ENCODE measurements around the gene EPS8L3. TPM values are rescaled to one million over a fixed set of nuclear protein-coding genes. Genes with fewer than 3 reads are reported as not detected.
A peak's percentile ranks its signal among the peaks of the same experiment; 100 is the strongest.
"Not testable (repeated sequence)": the region's sequence is repeated elsewhere in the genome, so short reads cannot be mapped to it uniquely, and the experiment has no call there.

EPS8L3 gene
- total RNA-seq, 2 donors from 2014 or later = 327 to 349 TPM

- ATAC-seq (no peak), DNase-seq (peak; percentile 6 to 23)
- intact Hi-C loops (cut with DNase I, micrococcal nuclease) = loop anchor here (5.0 to 10.0 kb wide), 2 partner anchors 126 to 128 kb away; no protein-coding TSS in a partner anchor
Observed at GRCh38 chr1:109770331-109771095, 6.8 kb upstream of the EPS8L3 start.

DNA sequence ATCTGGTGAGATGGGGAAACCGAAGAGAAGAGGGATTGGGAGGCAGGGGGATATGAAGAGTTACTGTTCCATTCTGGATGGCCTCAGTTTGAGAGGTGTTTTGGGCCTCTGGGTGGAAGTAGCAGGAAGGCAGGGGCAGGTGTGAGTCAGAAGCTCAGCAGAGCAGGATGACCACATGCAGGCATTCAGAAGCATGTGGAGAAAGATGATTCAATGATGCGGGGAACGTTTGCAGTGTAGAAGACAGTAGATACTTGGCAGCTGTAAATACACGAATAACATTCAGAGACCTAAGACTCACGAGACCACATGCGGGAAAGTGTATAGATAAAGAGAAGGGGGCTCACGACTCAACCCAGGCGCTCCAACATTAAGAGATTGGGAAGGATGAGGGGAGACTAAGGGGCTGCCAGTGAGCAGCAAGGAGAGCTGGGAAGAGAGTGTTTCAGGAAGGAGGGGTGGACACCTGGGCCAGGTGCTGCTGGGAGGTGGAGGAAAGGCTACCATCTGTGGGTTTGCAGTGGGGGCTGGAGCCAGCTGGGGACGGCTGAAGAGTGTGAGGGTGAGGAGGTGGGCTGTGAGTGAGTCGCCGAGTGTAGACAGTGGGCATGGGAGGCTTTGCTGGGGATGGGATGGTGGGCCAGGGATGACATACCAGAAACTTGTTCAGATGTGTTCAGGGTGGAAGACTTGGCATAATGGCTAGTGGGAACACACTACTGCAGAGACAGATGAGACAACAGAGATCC, 5.8 kb upstream of the EPS8L3 start:
- DNase-seq = peak; percentile 2 to 8
- no peak for ATAC-seq
- intact Hi-C loops (cut with DNase I, micrococcal nuclease) = loop anchor here (5.0 to 10.0 kb wide), 2 partner anchors 125 to 127 kb away; no protein-coding TSS in a partner anchor

DNA sequence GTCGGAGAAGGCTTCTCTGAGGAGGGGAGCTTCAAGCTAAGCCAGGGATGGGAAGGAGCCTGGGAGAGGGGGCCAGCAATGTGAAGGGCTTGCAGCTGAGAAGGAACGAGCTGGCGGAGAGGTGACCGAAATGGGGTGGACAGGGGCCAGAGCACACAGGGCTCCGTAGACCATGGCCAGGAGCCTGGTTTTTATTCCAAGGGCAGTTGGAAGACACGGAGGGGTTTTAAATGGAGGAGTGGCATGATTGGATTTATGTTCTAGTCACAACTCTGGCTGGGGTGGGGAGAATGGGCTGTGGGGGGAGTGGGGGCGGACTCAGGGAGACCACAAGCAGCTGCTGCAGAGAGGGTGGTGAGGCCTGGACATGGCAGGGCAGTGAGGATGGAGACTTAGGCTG, 5.1 kb upstream of the EPS8L3 start:
- ATAC-seq (no peak), DNase-seq (peak in 1 of 2 donors; percentile 23)
- intact Hi-C loops (cut with DNase I, micrococcal nuclease) = no loop called here

DNA sequence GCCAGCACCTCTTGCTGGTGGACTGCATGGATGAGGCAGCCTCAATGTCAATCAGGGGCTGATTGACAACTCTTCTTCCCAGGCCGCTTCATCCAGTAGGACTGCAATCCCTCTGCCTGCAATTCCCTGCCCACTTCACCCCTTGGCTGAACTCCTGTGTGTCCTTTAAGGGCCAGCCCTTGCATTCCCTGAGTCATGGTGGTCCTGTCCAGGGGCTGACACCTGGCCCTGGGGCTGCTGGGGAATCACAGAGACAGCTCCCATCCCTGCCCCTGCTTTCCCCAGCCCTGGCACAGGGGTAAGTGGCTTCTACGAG, 4.6 kb upstream of the EPS8L3 start:
- intact Hi-C loops (cut with DNase I, micrococcal nuclease) = no loop called here
- DNase-seq (peak in 1 of 2 donors; percentile 13), ATAC-seq (no peak)

DNA sequence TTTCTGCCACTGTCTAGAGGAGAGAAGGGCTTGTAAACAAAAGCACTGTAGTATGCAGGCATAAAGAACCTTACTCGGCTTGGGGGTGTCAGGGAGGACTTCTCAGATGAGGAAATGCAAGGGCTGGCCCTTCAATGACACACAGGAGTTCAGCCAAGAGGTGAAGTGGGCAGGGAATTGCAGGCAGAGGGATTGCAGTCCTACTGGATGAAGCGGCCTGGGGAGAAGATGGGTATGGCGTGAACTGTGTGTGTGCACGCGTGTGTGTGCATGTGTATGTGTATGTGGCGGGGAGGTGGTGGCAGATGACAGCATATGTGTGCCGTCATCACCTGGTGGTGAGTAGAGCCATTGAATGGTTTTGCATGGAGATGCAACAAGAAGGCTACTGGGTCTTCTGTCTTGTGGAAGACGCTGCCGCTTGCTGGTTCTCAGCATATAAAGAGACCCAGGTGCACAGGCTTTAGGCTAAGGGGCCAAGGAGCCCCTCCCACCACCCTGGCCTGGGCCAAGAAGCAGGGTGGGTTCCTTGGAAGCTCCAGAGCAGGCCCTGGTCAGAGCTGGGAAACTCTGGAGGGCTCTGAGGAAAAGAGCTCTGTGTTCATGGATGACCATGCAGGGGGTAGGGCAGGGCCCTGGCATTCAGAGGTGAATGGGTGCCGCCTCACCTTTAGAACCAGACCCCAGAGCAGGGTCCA, 4.1 kb upstream of the EPS8L3 start:
- DNase-seq = peak in 1 of 2 donors; percentile 22
- intact Hi-C loops (cut with DNase I, micrococcal nuclease) = no loop called here
- no peak for ATAC-seq

- ATAC-seq; intact Hi-C loops (cut with DNase I, micrococcal nuclease): not testable (repeated sequence)
- peak in 1 of 2 donors; percentile 19 for DNase-seq
Observed at GRCh38 chr1:109766991-109767636, 3.4 kb upstream of the EPS8L3 start.

GRCh38 chr1:109765896-109766615, 2.3 kb upstream of the EPS8L3 start:
- DNase-seq = peak; percentile 66 to 78
- peak; percentile 55 for ATAC-seq

DNA sequence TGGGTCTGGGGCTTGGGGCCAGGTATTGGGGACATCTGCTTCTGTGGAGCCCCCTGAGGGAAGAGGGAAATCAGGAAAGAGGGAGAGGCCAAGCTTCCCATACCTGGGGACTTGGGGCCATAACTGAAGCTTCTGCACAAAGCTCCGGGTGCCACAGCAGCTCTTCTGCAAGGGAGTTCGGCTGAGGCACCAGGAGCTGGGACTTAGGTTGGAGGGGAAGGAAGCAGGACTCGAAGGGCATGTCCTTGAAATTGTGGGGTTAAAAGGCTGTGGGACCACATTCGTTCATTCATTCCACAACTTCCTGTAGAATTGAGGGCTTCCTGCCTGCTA, 1.7 kb upstream of the EPS8L3 start:
- intact Hi-C loops (cut with DNase I, micrococcal nuclease) = no loop called here
- no peak for ATAC-seq
- peak in 1 of 2 donors; percentile 26 for DNase-seq

More at GRCh38 chr1:109765896-109766615, 2.3 kb upstream of the EPS8L3 start:
- intact Hi-C loops (cut with DNase I, micrococcal nuclease) = no loop called here

DNA sequence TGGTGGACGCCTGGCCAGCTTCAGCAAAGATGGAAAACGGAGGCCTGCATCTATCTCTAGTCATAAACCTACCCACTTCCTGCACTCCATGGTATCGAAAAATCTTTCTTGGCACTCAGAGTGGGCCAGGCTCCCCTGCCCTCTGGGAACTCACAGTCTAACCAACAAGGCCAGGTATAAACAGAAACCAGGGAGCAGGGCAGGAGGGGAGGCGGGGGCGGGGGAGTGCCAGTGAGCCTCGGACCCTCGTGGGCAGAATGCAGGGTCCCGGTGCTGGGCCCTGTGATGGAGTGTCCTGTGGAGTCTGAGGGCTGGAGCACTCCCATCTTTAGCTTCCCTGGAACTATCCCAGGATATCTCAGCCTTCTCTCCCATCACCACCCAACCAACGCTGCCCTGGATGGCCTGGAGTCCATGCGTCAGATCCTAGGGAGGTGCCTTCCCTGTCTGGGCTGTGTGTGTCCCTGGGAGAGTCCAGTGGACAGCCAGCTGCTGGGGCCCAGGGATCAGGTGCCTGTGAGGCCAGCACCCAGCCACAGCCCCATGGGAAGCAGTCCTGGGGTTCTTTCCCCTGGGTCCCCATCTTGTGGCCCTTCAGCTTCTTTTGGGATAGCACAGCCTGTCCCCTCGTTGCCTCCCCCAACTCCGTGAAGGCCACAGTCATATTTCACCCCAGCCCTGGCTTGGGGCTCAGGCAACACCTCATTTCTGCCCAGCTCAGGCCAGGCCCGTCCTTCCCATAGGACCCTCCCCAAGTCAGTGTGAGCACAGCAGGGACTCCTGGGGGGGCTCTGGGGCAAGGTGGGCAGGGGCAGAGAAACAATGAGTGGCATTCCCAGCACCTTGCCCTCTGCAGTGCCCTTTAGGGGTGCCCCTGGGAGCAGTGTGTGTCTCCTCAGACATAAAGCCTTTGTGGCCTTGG, 1.1 kb upstream of the EPS8L3 start:
- DNase-seq = peak in 1 of 2 donors; percentile 28
- intact Hi-C loops (cut with DNase I, micrococcal nuclease) = no loop called here
- no peak for ATAC-seq

DNA sequence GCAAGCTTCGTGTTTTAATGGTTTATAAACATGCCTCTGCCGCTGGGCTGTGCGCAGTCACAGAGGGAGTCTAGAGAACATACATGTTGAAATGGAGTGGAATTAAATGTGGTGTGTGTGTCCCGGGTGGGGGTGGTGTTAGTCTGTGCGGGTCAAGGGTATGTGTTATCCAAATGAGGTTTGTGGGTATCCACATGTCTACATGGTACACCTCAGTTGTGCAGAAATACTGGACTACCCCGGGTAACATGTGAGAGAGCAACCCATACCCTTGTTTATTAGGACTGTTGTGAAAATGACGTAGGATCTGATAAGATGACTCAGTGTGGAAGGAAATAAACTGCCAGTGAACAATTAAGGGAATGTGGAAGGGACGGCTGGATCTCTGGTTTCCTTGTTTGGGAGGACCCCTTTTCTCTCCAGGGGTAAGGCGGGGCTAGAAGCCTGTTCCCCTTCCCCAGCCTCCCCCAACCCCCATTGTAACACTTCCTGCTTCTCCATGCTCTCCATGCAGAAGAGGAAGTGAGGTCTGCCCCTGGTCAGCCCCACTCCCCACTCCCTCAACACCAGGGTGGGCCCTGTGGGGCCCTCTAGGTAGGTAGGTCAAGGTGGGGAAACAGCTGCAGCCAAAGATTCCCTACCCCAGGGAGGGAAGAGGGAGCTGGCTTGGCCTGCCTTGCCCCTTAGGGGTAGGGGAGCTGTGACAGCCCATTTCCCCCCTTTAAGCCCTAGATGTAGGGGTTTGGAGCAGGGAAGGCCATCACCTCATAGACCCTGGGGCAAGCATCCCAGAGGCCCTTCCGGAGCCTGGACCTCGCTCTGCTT, 690 bp downstream of the EPS8L3 start:
- intact Hi-C loops (cut with DNase I, micrococcal nuclease) = no loop called here
- ATAC-seq = peak; percentile 58
- DNase-seq = peak; percentile 50 to 63

DNA sequence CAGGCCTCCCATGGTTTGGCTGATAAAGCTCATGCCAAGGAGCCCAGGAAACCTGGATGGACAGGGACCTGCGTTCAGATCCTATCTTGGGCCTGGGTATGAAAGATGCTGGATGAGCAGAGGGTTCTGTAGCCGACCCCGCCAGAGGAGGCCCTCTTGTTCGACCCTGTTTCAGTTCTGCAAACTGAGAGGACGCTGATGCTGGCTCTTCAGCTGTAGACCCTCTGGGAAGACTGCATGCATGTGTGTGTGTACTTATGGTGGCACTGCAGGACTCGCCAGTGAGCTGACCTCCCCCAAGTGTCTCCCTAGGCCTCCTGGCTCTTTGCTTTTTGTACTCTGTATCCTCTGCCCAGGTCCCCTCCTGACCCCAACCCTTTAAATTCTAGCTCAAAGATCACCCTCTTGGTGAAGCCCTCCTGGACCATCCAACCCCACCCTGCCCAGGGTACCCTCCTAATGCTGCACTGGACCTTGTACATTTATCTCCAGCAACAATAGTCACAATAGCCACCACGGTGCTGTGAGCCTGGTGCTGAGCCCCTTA, 1.6 kb downstream of the EPS8L3 start:
- DNase-seq (peak in 1 of 2 donors; percentile 23), ATAC-seq (no peak)
- intact Hi-C loops (cut with DNase I, micrococcal nuclease) = no loop called here

GRCh38 chr1:109761227-109762038, 2.3 kb downstream of the EPS8L3 start:
- DNase-seq (peak in 1 of 2 donors; percentile 46), ATAC-seq (no peak)
- intact Hi-C loops (cut with DNase I, micrococcal nuclease) = no loop called here

- ATAC-seq (no peak), DNase-seq (peak in 1 of 2 donors; percentile 21)
- intact Hi-C loops (cut with DNase I, micrococcal nuclease) = no loop called here
Observed at GRCh38 chr1:109760581-109761226, 3.0 kb downstream of the EPS8L3 start.

DNA sequence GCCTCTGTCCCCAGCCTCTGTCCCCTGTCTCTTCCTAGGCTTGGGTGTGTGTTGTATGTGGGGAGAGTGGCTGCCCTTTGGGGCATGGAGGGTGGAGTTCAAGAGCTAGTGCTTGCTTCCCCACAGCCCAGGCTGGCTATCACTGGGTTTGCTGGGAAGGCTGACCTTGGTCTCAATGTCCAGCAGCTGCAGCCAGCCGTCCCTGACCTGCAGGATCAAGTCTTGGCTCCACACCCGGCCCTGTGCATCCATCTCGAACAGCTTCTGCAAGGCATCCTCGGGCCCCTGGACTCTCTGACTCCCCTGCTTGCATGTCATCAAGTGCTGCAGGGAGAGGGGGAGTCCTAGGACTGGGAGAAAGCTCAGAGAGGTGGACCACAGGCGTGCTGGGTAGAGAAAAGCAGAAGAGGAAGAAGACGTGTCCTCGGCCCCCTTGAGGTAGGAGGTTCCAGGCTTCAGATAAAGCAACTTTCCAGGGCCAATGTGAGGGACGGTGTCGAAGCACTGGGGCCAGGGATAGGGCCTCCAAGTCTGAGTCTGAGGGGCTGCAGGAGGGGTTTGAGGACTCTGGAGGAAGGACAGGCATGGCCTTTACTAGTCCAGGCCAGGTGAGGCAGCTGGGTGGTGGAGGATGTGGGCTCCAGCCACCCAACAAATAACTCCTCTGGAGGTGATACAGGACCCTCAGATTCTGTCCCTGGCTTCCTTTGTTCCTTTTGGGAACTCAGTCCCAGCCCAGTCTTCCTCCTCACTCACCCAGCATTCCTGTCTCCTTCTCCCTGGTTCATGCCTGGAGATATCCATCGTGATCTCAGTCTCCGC, 4.0 kb downstream of the EPS8L3 start:
- intact Hi-C loops (cut with DNase I, micrococcal nuclease) = no loop called here
- DNase-seq (peak in 1 of 2 donors; percentile 11), ATAC-seq (no peak)

All from left colon (tissue), 2 donors.